Measurements from ENCODE around the gene HYAL2. TPM values are rescaled to one million over a fixed set of nuclear protein-coding genes. Genes with fewer than 3 reads are reported as not detected.

Gene HYAL2
- total and polyA plus RNA-seq, 2 of the 8 experiments (the other 6 are each of a cell fraction or from before 2014, with no cell fraction given), result 51.9 to 176 TPM

- Histone ChIP-seq H3K23ac (ENCODE audit: insufficient read length) (no peak overlapping the region), H3K18ac (ENCODE audit: extremely low read depth, low read length) (peak overlapping the region; percentile 34; the same call in 1 of the 2 replicates), H3K27me3 (replicated peaks in 1 of 4; ENCODE audit: control insufficient read depth in 3 of 4, extremely low read depth in 1 of 4, insufficient read depth in 3 of 4, low read length in 3 of 4) (peaks cover 0 to 5% (median 2%) of the 10 kb centered on the region in 4 experiments; a peak in 3 of 7 replicates), H3K36me3 (ENCODE audit: control insufficient read depth in 2 of 4, insufficient read depth in 4 of 4, low read length in 3 of 4) (no peaks in the 10 kb centered on the region), H3K4me3 (ENCODE audit: extremely low read depth in 1 of 4, insufficient read depth in 2 of 4, low read depth in 3 of 4, low read length in 4 of 4) (peak overlapping the region; percentile 48 to 68 (median 59)), H2BK5ac (ENCODE audit: low read depth, low read length) (peak overlapping the region; percentile 12; the same call in 1 of the 2 replicates), H3K4me1 (replicated peaks in 1 of 4; ENCODE audit: control insufficient read depth in 3 of 4, insufficient read depth in 4 of 4, low read length in 3 of 4) (peaks cover 0 to 15% (median 10%) of the 10 kb centered on the region in 4 experiments; a peak in 6 of 7 replicates), H2BK15ac (ENCODE audit: low read length) (no peak overlapping the region), H2BK12ac (ENCODE audit: low read depth, low read length) (no peak overlapping the region), H2AFZ (ENCODE audit: low read length) (0 out of 2 replicates have a peak overlapping the region, but pooled peaks have one; percentile 47), H2BK20ac (ENCODE audit: low read length) (no peak overlapping the region), H4K8ac (ENCODE audit: extremely low read depth, insufficient read depth, low read length) (peak overlapping the region; percentile 83; the same call in 1 of the 2 replicates), H3K56ac (replicated peaks; ENCODE audit: insufficient read length, low read depth, low read length) (no peak overlapping the region), H4K91ac (replicated peaks; ENCODE audit: insufficient read length, low read length) (peak overlapping the region; percentile 38), H3K9ac (replicated peaks in 1 of 4; ENCODE audit: extremely low read depth in 1 of 4, low read depth in 3 of 4, low read length in 3 of 4) (peak overlapping the region in 3 of 4 experiments; percentile 3 to 58 (median 49); a peak in 5 of 7 replicates), H4K20me1 (replicated peaks in 1 of 2; ENCODE audit: control insufficient read depth in 1 of 2, insufficient read depth in 2 of 2, low read length in 2 of 2) (peaks cover 0 to 2% of the 10 kb centered on the region in 2 experiments), H4K5ac (ENCODE audit: insufficient read length, low read depth, low read length) (no peak overlapping the region), H3K9me3 (ENCODE audit: insufficient read depth in 2 of 2, low read depth in 1 of 2, low read length in 1 of 2) (no peaks in the 10 kb centered on the region), H2BK120ac (replicated peaks; ENCODE audit: low read depth, low read length) (no peak overlapping the region), H3K79me2 (ENCODE audit: control insufficient read depth in 1 of 2, insufficient read depth in 2 of 2, low read length in 2 of 2) (no peaks in the 10 kb centered on the region), H3K27ac (ENCODE audit: low read depth, low read length) (peak overlapping the region; percentile 39; the same call in 1 of the 2 replicates), H3K14ac (ENCODE audit: insufficient read length) (no peak overlapping the region), H2AK5ac (ENCODE audit: low read depth, low read length) (no peak overlapping the region), H3K4me2 (ENCODE audit: insufficient read depth in 1 of 2, low read depth in 2 of 2, low read length in 2 of 2) (peak overlapping the region; percentile 76 to 91), H3K23me2 (ENCODE audit: low read depth, low read length) (peaks cover 12% of the 10 kb centered on the region; the same call in 1 of the 2 replicates), H3K4ac (replicated peaks; ENCODE audit: insufficient read length, low read depth, low read length) (no peak overlapping the region), H3K79me1 (ENCODE audit: low read depth, low read length) (0 out of 2 replicates have a peak, but pooled peaks cover 2% of the 10 kb centered on the region)
- POLR2A ChIA-PET (ENCODE audit: partially characterized antibody), result interaction anchor here (0.7 to 2.5 kb wide), 7 partner anchors 10 to 1604 kb away, joined by 3 to 22 read pairs (median 3); partner anchors contain the start of genes CYB561D2 and NPRL2
- peak; percentile 78 to 93 for DNase-seq (ENCODE audit: low read depth in 1 of 2, low spot score in 2 of 2)
- WGBS, 2 experiments (ENCODE audit: extremely low coverage in 1 of 2, insufficient coverage in 1 of 2, insufficient read length in 1 of 2, insufficient replicate concordance in 2 of 2, low coverage in 1 of 2, low lambda C conversion rate in 2 of 2, missing lambda C conversion rate in 1 of 2), result 11% methylated on average over 35 of the region's 53 CpGs; no CpG with 5 or more reads in 1 of the 2 experiments
- CTCF ChIA-PET (ENCODE audit: partially characterized antibody), result interaction anchor here (0.8 to 4.5 kb wide), 11 partner anchors 9 to 251 kb away, joined by 3 to 18 read pairs (median 4); partner anchors contain the start of genes MAPKAPK3 and RASSF1
- FAIRE-seq, result no peak
- TF ChIP-seq KDM4A (IDR thresholded peaks at IDR 0.05; ENCODE audit: low read depth, low read length, severe bottlenecking), result peak; percentile 72
- TF ChIP-seq SIRT6 (IDR thresholded peaks at IDR 0.05; ENCODE audit: low read length), result no peak
- TF ChIP-seq CHD2 (IDR thresholded peaks at IDR 0.05; ENCODE audit: low read length), result peak; percentile 40; the same call in 1 of the 2 replicates
- TF ChIP-seq CREB1 (IDR thresholded peaks at IDR 0.05), result peak; percentile 75
- TF ChIP-seq RAD21 (IDR thresholded peaks at IDR 0.05 in 1 of 2, conservative IDR thresholded peaks at IDR 0.05 in 1 of 2; ENCODE audit: low read depth in 2 of 2, low read length in 2 of 2), result peak; percentile 33 to 49; a peak in 3 of 4 replicates
- no peak for TF ChIP-seq POU5F1 (IDR thresholded peaks at IDR 0.05; ENCODE audit: low read depth, low read length)
- TF ChIP-seq SIN3A (conservative IDR thresholded peaks at IDR 0.05 in 1 of 2, IDR thresholded peaks at IDR 0.05 in 1 of 2; ENCODE audit: low read depth in 1 of 2, low read length in 2 of 2), result no peak
Measured at GRCh38 chr3:50365080-50365841, 42.7 kb upstream of the HYAL2 start.
